Adrenal gland (tissue), 12 donors: ENCODE measurements around the gene ZDHHC18. TPM values are rescaled to one million over a fixed set of nuclear protein-coding genes. Genes with fewer than 3 reads are reported as not detected.
"Not testable (repeated sequence)": the region's sequence is repeated elsewhere in the genome, so short reads cannot be mapped to it uniquely, and the experiment has no call there.

Experiments
- DNase-seq, 7 donors: peaks; one replicate each; pipeline ENCODE4 v3.0.0-alpha.2; 2019 to 2020
- H3K27ac ChIP-seq, 5 donors: fragments of 200-600 bp; sonication (generic) in 4 of 5; 1 replicate in 3 of 5; 2 replicates in 2 of 5; pipeline versions ENCODE4 v1.5.1 to v1.8.0; 2016 to 2020; ENCODE audit warnings: mild to moderate bottlenecking in 1 of 5
- H3K27me3 ChIP-seq: fragments of 200-600 bp; 2 replicates; pipeline ENCODE4 v1.8.0; 2021
- H3K36me3 ChIP-seq, 2 donors: fragments of 200-600 bp; replicated peaks in 1 of 2; 1 replicate in 1 of 2; 2 replicates in 1 of 2; pipeline versions ENCODE4 v1.5.1 to v1.8.0; 2018 to 2022
- H3K4me1 ChIP-seq, 2 donors: fragments of 200-600 bp; replicated peaks in 1 of 2; 1 replicate in 1 of 2; 2 replicates in 1 of 2; pipeline versions ENCODE4 v1.5.1 to v1.8.0; 2018 to 2021
- H3K4me3 ChIP-seq, 4 donors: fragments of 200-600 bp; sonication (generic) in 3 of 4; one replicate each; pipeline ENCODE4 v1.5.1; 2016 to 2018
- H3K9me3 ChIP-seq, 3 donors: fragments of 200-600 bp; sonication (generic) in 1 of 3; replicated peaks in 1 of 3; 1 replicate in 2 of 3; 2 replicates in 1 of 3; pipeline versions ENCODE4 v1.5.1 to v1.8.0; 2016 to 2021
- CTCF ChIP-seq, 6 experiments: fragments of 450-650 bp in 4 of 6; fragments of 200-600 bp in 2 of 6; sonication (generic) in 1 of 6; IDR thresholded peaks; 1 replicate in 5 of 6; 2 replicates in 1 of 6; pipeline versions ENCODE4 v1.5.1 to v1.8.0; 2016 to 2021; ENCODE audit warnings: antibody characterized with exemption in 6 of 6, mild to moderate bottlenecking in 2 of 6, moderate library complexity in 1 of 6
- POLR2A ChIP-seq, 2 donors: fragments of 450-650 bp; IDR thresholded peaks; one replicate each; pipeline ENCODE4 v1.6.1; 2017; ENCODE audit warnings: antibody characterized with exemption in 2 of 2, mild to moderate bottlenecking in 2 of 2, moderate library complexity in 1 of 2
- WGBS, 4 donors: extraction: QIAGEN DNeasy Blood & Tissue Kit in 2 of 4; methylation state at CpG; one replicate each; pipeline versions ENCODE4 v1.1.5 to v1.1.7; 2013 to 2017; 5-methylcytosine and 5-hydroxymethylcytosine counted together
- intact Hi-C, 2 donors: fragments of 100-400 bp; cut with DNase I; formaldehyde crosslinking; loops; one replicate each; pipeline versions ENCODE4 v1.14.1 to v1.15.0; 2022 to 2023
- polyA plus RNA-seq, 3 donors: library from polyadenylated mRNA; stranded (reverse); fragments of 200-250 nt in 2 of 3; fragments of 350-450 nt in 1 of 3; fragmentation: Illumina TruSeq in 1 of 3; extraction: RNeasy Lipid Tissue Mini Kit (QIAGEN cat#74804) in 1 of 3; gene quantifications; one replicate each; pipeline ENCODE4 v1.2.3, GENCODE V29; 2013 to 2014
- total RNA-seq, 9 donors: library from RNA; depleted of rRNA in 4 of 9; stranded (reverse); fragments of >200 nt in 4 of 9; fragments of 120-200 nt in 1 of 9; fragmentation: NEBNext Ultra II Directional in 1 of 9; extraction: Animal tissue kit (Norgen Biotek cat#: 25700) in 1 of 9; gene quantifications; one replicate each; pipeline versions ENCODE4 v1.1.0 to v1.2.4, GENCODE V29; 2013 to 2023
- donor health status: healthy with polysubstance abuse.
- donor health status: Bipolar disorder and iron deficiency.
- donor health status: DM: yes; HTN: yes; CAD: no.
- donor health status: DM: no; HTN: no; CAD: no.
- donor health status: DM: no; HTN: no; CAD: no.
- donor health status: DM: yes; HTN: yes; CAD: no.

The ZDHHC18 gene
- total and polyA plus RNA-seq, 12 donors = 4.9 to 16.5 (median 10.0) TPM

GRCh38 chr1:26864610-26865480 is 38.4 kb downstream of the ZDHHC18 start:
- Histone ChIP-seq H3K9me3 (no peaks in the 10 kb centered on the region), H3K4me1 (peaks cover 4 to 5% of the 10 kb centered on the region in 2 donors), H3K27me3 (no peaks in the 10 kb centered on the region), H3K36me3 (no peaks in the 10 kb centered on the region), H3K27ac (peak overlapping the region; percentile 95 to 99 (median 97)), H3K4me3 (peak overlapping the region in 3 of 4 donors; percentile 18 to 58 (median 56))
- DNase-seq = peak; percentile 97 to 99 (median 98)
- no peak for TF ChIP-seq CTCF (IDR thresholded peaks at IDR 0.05)
- peak; percentile 53 to 88 for TF ChIP-seq POLR2A (IDR thresholded peaks at IDR 0.05)
- 0 to 1% (median 0%) methylated on average over 8 to 75 of the region's 75 CpGs for WGBS, 4 donors
- intact Hi-C loops = no loop called here

- DNase-seq, H3K4me1 ChIP-seq, H3K27ac ChIP-seq, H3K27me3 ChIP-seq, H3K4me3 ChIP-seq, H3K9me3 ChIP-seq: not testable (repeated sequence)
- peaks cover 0 to 12% of the 10 kb centered on the region in 2 donors for H3K36me3 ChIP-seq
- intact Hi-C loops = loop anchor here in 1 of 2 donors (10.0 kb wide), 1 partner anchor 58 kb away; no protein-coding TSS in a partner anchor
- 67 to 81% (median 74%) methylated on average over 2 of the region's 2 CpGs for WGBS, 4 donors
Observed at GRCh38 chr1:26873097-26873496, 46.6 kb downstream of the ZDHHC18 start.

GRCh38 chr1:26874896-26875295 is 48.4 kb downstream of the ZDHHC18 start:
- Histone ChIP-seq H3K27ac (no peak overlapping the region), H3K27me3 (no peaks in the 10 kb centered on the region), H3K4me3 (no peak overlapping the region), H3K9me3 (no peaks in the 10 kb centered on the region), H3K36me3 (peaks cover 0 to 30% of the 10 kb centered on the region in 2 donors), H3K4me1 (no peaks in the 10 kb centered on the region)
- TF ChIP-seq CTCF (IDR thresholded peaks at IDR 0.05) = no peak
- intact Hi-C loops = loop anchor here in 1 of 2 donors (10.0 kb wide), 1 partner anchor 60 kb away; no protein-coding TSS in a partner anchor
- 69 to 95% (median 86%) methylated on average over 4 of the region's 4 CpGs for WGBS, 4 donors
- no peak for DNase-seq

- DNase-seq = no peak
- no peaks in the 10 kb centered on the region for H3K27me3 ChIP-seq
- peaks cover 0 to 4% of the 10 kb centered on the region in 2 donors for H3K4me1 ChIP-seq
- peaks cover 0 to 54% of the 10 kb centered on the region in 2 donors for H3K36me3 ChIP-seq
- intact Hi-C loops = loop anchor here in 1 of 2 donors (2.0 to 10.0 kb wide), 2 partner anchors 21 to 63 kb away; no protein-coding TSS in a partner anchor
- no peak overlapping the region for H3K4me3 ChIP-seq
- H3K9me3 ChIP-seq = no peaks in the 10 kb centered on the region
- WGBS, 4 donors = 66 to 82% (median 70%) methylated on average over 2 of the region's 2 CpGs
- H3K27ac ChIP-seq = no peak overlapping the region
- no peak for TF ChIP-seq POLR2A (IDR thresholded peaks at IDR 0.05)
- no peak for TF ChIP-seq CTCF (IDR thresholded peaks at IDR 0.05)
Observed at GRCh38 chr1:26877326-26877725, 50.8 kb downstream of the ZDHHC18 start.
